ENCODE results near the gene MTARC1. TPM values are rescaled to one million over a fixed set of nuclear protein-coding genes. Genes with fewer than 3 reads are reported as not detected.

MTARC1 gene
- total and polyA plus RNA-seq, 9 of the 15 experiments (the other 6 are each of a cell fraction or from before 2014, with no cell fraction given) = 0.07 to 0.14 (median 0.11) TPM; not detected in 6

GRCh38 chr1:220796530-220796929 lies 9.8 kb downstream of the MTARC1 start (continued):
- TF ChIP-seq CTCF (IDR thresholded peaks at IDR 0.05 in 2 of 3, conservative IDR thresholded peaks at IDR 0.05 in 1 of 3; ENCODE audit: insufficient read depth in 2 of 3, low read depth in 1 of 3, low read length in 3 of 3) (peak in 2 of 3 experiments; percentile 11 to 30; a peak in 2 of 6 replicates), CREM (IDR thresholded peaks at IDR 0.05; ENCODE audit: low read depth) (0 out of 2 replicates have a peak, but pooled peaks have one; percentile 6), GATAD2B (IDR thresholded peaks at IDR 0.05; ENCODE audit: borderline replicate concordance) (no peak), MCM5 (IDR thresholded peaks at IDR 0.05; ENCODE audit: low read depth) (no peak), MTA3 (IDR thresholded peaks at IDR 0.05; ENCODE audit: borderline replicate concordance) (no peak)

- ATAC-seq (no peak), FAIRE-seq (no peak), DNase-seq (ENCODE audit: extremely low read depth in 1 of 4, low spot score in 3 of 4) (no peak)
- Histone ChIP-seq H3K27ac (ENCODE audit: extremely low read depth, low read depth, low read length) (no peak overlapping the region), H3K9ac (ENCODE audit: insufficient read depth in 1 of 2, low read depth in 2 of 2, low read length in 2 of 2) (no peak overlapping the region), H3K4me1 (replicated peaks in 1 of 2; ENCODE audit: control insufficient read depth in 2 of 2, insufficient read depth in 2 of 2, low read length in 2 of 2) (no peaks in the 10 kb centered on the region), H3K27me3 (ENCODE audit: control insufficient read depth in 2 of 2, insufficient read depth in 2 of 2, low read length in 2 of 2) (peaks cover 5 to 20% of the 10 kb centered on the region in 2 experiments; a peak in 3 of 5 replicates), H3K4me2 (ENCODE audit: insufficient read depth, low read length) (no peak overlapping the region), H3K79me2 (ENCODE audit: control insufficient read depth, insufficient read depth, low read length) (no peaks in the 10 kb centered on the region), H3K36me3 (ENCODE audit: control insufficient read depth, insufficient read depth, low read length) (no peaks in the 10 kb centered on the region), H3K9me3 (replicated peaks; ENCODE audit: control insufficient read depth, insufficient read depth, low read depth, low read length) (no peaks in the 10 kb centered on the region), H4K20me1 (replicated peaks; ENCODE audit: control insufficient read depth, insufficient read depth, low read length) (no peaks in the 10 kb centered on the region), H3K9me1 (ENCODE audit: control insufficient read depth, insufficient read depth, low read length) (no peaks in the 10 kb centered on the region), H3K4me3 (no peak overlapping the region), H2AFZ (ENCODE audit: low read depth, low read length) (no peak overlapping the region)
- ChIA-PET CTCF (ENCODE audit: low intra/inter-chr PET ratio) (interaction anchor here (0.7 kb wide), 1 partner anchor 1658 kb away, joined by 3 read pairs; no protein-coding TSS in a partner anchor), POLR2A (interaction anchor here (0.8 kb wide), 1 partner anchor 16 kb away, joined by 3 read pairs; no protein-coding TSS in a partner anchor)
- TF ChIP-seq ZNF436 (CRISPR knock-in tag; IDR thresholded peaks at IDR 0.05) (no peak), SIN3B (IDR thresholded peaks at IDR 0.05; ENCODE audit: low read depth) (no peak), POLR2A (conservative IDR thresholded peaks at IDR 0.05) (no peak), ZNF232 (CRISPR knock-in tag; IDR thresholded peaks at IDR 0.05) (no peak)
- in situ Hi-C loops (cut with MboI) = no loop called here
- BruUV-seq (replicated peaks) = no TSS peak
- intact Hi-C loops (cut with micrococcal nuclease) = no loop called here
Measured at GRCh38 chr1:220797044-220797443, 10.3 kb downstream of the MTARC1 start.
